ENCODE measurements around the gene RGPD5.
"Not testable (repeated sequence)": the region's sequence is repeated elsewhere in the genome, so short reads cannot be mapped to it uniquely, and the experiment has no call there.

RGPD5 gene

GRCh38 chr2:109891024-109891423, 96.9 kb downstream of the RGPD5 start:
- DNase-seq, result not testable (repeated sequence)

- not testable (repeated sequence) for DNase-seq
These were observed 99.6 kb downstream of the RGPD5 start for GRCh38 chr2:109893736-109894135.

GRCh38 chr2:109894141-109894540, 100.0 kb downstream of the RGPD5 start:
- DNase-seq, result not testable (repeated sequence)

GRCh38 chr2:109895090-109895869, 101.2 kb downstream of the RGPD5 start:
- DNase-seq, result not testable (repeated sequence)

GRCh38 chr2:109896212-109896611, 102.1 kb downstream of the RGPD5 start:
- DNase-seq, result not testable (repeated sequence)

- not testable (repeated sequence) for DNase-seq
These were observed 103.8 kb downstream of the RGPD5 start for GRCh38 chr2:109897769-109898461.

GRCh38 chr2:109898462-109899336, 104.6 kb downstream of the RGPD5 start, which contains the start of gene LIMS3:
Gene LIMS3 (plus strand): TSS chr2:109898688. CDS start chr2:109898729, 41 bp downstream.
- DNase-seq, result not testable (repeated sequence)

- not testable (repeated sequence) for DNase-seq
These were observed 111.7 kb downstream of the RGPD5 start for GRCh38 chr2:109905796-109906195.

Data from amygdala (tissue), 56 donors.